HepG2 (cell line): Measurements from ENCODE around the gene MAP3K7CL. TPM values are rescaled to one million over a fixed set of nuclear protein-coding genes. Genes with fewer than 3 reads are reported as not detected.

Source experiments
- ATAC-seq: fragments of 200-7000 bp; cut with Tn5 transposase; 3 replicates; pipeline ENCODE4 v1.9.1; 2020; ENCODE audit warnings: mild to moderate bottlenecking, moderate library complexity
- BruUV-seq: library from RNA; stranded (reverse); fragments of 400-500 nt; replicated peaks from 2 replicates; lab custom pipeline; 2021; lab: Mats Ljungman, UMichigan
- CTCF ChIA-PET: fragments of 300-600 bp; formaldehyde crosslinking; extraction: SDS; loops from one replicate; lab custom pipeline; 2021; ENCODE audit warnings: low total read pairs, inconsistent platforms, low intra/inter-chr PET ratio; lab: Yijun Ruan, JAX
- POLR2A ChIA-PET: fragments of 350-600 bp; sonication (Branson Sonifier 250); formaldehyde crosslinking; loops from one replicate; lab custom pipeline; 2020; ENCODE audit warnings: antibody characterized with exemption, inconsistent platforms; lab: Yijun Ruan, JAX
- DNase-seq: peaks from one replicate; pipeline ENCODE4 v3.0.0-alpha.2; 2015; ENCODE audit warnings: low spot score
- FAIRE-seq: peaks from 3 replicates; lab custom pipeline; 2011; peaks lifted over from hg19 to GRCh38; lab: Jason Lieb, UNC
- H2AFZ ChIP-seq: one replicate; pipeline ENCODE4 v1.6.1; 2011; ENCODE audit warnings: low read length, inconsistent platforms
- H3K27ac ChIP-seq: fragments of 300-600 bp; 3 replicates; pipeline ENCODE4 v1.8.0; 2011; ENCODE audit warnings: mixed run types, mild to moderate bottlenecking, mixed read lengths, low read length, inconsistent platforms; ENCODE audit not compliant: insufficient read depth; ENCODE audit errors: extremely low read length
- H3K27me3 ChIP-seq, 2 experiments: fragments of 200-600 bp in 1 of 2; 2 replicates in 1 of 2; 3 replicates in 1 of 2; pipeline versions ENCODE4 v1.6.0 to v1.8.0; 2011; ENCODE audit warnings: low read length in 2 of 2, mild to moderate bottlenecking in 2 of 2, moderate library complexity in 2 of 2, inconsistent platforms in 1 of 2; ENCODE audit not compliant: insufficient read depth in 2 of 2, control insufficient read depth in 1 of 2
- H3K36me3 ChIP-seq, 2 experiments: fragments of 200-600 bp in 1 of 2; replicated peaks in 1 of 2; 2 replicates in 1 of 2; 3 replicates in 1 of 2; pipeline versions ENCODE4 v1.5.1 to v1.8.0; 2011; ENCODE audit warnings: low read length in 2 of 2, inconsistent platforms in 1 of 2; ENCODE audit not compliant: insufficient read depth in 2 of 2, control insufficient read depth in 1 of 2
- H3K4me1 ChIP-seq: 2 replicates; pipeline ENCODE4 v1.5.1; 2012; ENCODE audit warnings: low read length, inconsistent platforms; ENCODE audit not compliant: insufficient read depth
- H3K4me2 ChIP-seq: 2 replicates; pipeline ENCODE4 v1.6.0; 2011; ENCODE audit warnings: low read depth, low read length, inconsistent platforms
- H3K4me3 ChIP-seq, 3 experiments: fragments of 200-600 bp in 1 of 3; sonication (generic), shearing (Covaris generic) in 1 of 3; replicated peaks in 1 of 3; 2 replicates each; pipeline ENCODE4 v1.5.1; 2011 to 2016; ENCODE audit warnings: low read length in 3 of 3, inconsistent platforms in 2 of 3, low read depth in 2 of 3, mild to moderate bottlenecking in 2 of 3, control low read depth in 1 of 3, mixed read lengths in 1 of 3; ENCODE audit not compliant: insufficient read depth in 1 of 3
- H3K79me2 ChIP-seq: one replicate; pipeline ENCODE4 v1.6.1; 2011; ENCODE audit warnings: low read length, inconsistent platforms; ENCODE audit not compliant: insufficient read depth
- H3K9ac ChIP-seq: 2 replicates; pipeline ENCODE4 v1.6.0; 2011; ENCODE audit warnings: mild to moderate bottlenecking, low read depth, low read length, inconsistent platforms; ENCODE audit not compliant: insufficient read depth
- H3K9me3 ChIP-seq: 2 replicates; pipeline ENCODE4 v1.5.1; 2012; ENCODE audit warnings: mild to moderate bottlenecking, low read length
- H4K20me1 ChIP-seq: 2 replicates; pipeline ENCODE4 v1.6.0; 2011; ENCODE audit warnings: inconsistent platforms, mild to moderate bottlenecking, low read length, moderate library complexity; ENCODE audit not compliant: insufficient read depth
- AGO1 ChIP-seq: fragments of 200-400 bp; formaldehyde crosslinking; IDR thresholded peaks from 2 replicates; pipeline ENCODE4 v1.6.1; 2017; ENCODE audit warnings: mild to moderate bottlenecking, low read depth, low read length, moderate library complexity; ENCODE audit not compliant: poor library complexity, severe bottlenecking
- ZNF317 ChIP-seq: sonication (generic); formaldehyde crosslinking; IDR thresholded peaks from 2 replicates; pipeline ENCODE4 v1.5.0; 2020; ENCODE audit warnings: mild to moderate bottlenecking, missing genetic modification reagents
- ZNF660 ChIP-seq: sonication (generic); formaldehyde crosslinking; IDR thresholded peaks from 2 replicates; pipeline ENCODE4 v1.5.1; 2020; ENCODE audit warnings: mild to moderate bottlenecking, low read depth, missing genetic modification reagents, borderline replicate concordance
- ZNF747 ChIP-seq: sonication (generic); formaldehyde crosslinking; IDR thresholded peaks from 2 replicates; pipeline ENCODE4 v1.8.1; 2023; ENCODE audit warnings: missing genetic modification reagents, mild to moderate bottlenecking, borderline replicate concordance
- WGBS: methylation state at CpG from one replicate; pipeline ENCODE4 v1.1.6; 2017; ENCODE audit warnings: low lambda C conversion rate; 5-methylcytosine and 5-hydroxymethylcytosine counted together
- in situ Hi-C: cut with HindIII; loops from 2 replicates; pipeline ENCODE4 v1.10.0; 2017; ENCODE audit warnings: low pct_unique_long_range_greater_than_20kb; ENCODE audit not compliant: extremely low pct_ligation_motif_present
- intact Hi-C: fragments of 100-400 bp; cut with micrococcal nuclease; formaldehyde crosslinking; loops from one replicate; pipeline ENCODE4 v1.10.0; 2022; ENCODE audit not compliant: unreplicated experiment
- polyA plus RNA-seq, 8 experiments: library from polyadenylated mRNA; depleted of rRNA in 3 of 8; stranded (reverse) in 7 of 8; unstranded in 1 of 8; fragments of >200 nt; fragmentation: Illumina TruSeq in 4 of 8; extraction: Trizol in 4 of 8; gene quantifications; 2 replicates each; pipeline versions ENCODE4 v1.2.1 to v1.2.3, GENCODE V29; 2011 to 2016; ENCODE audit warnings: low read depth in 4 of 8, missing spikeins in 1 of 8, mixed read lengths in 1 of 8; ENCODE audit not compliant: insufficient read depth in 1 of 8
- total RNA-seq, 5 experiments: library from RNA; depleted of rRNA; stranded (reverse); fragments of >200 nt; fragmentation: Illumina TruSeq; extraction: Trizol; gene quantifications; 2 replicates each; pipeline ENCODE4 v1.2.3, GENCODE V29; 2016; ENCODE audit warnings: low read depth in 1 of 5
- TF ChIP-seq, protein P1 (sequence below): IDR thresholded peaks from 2 replicates; pipeline ENCODE4 v1.6.1; 2016; ENCODE audit warnings: low read depth, borderline replicate concordance
- TF ChIP-seq, protein P2 (sequence below): sonication (generic); formaldehyde crosslinking; IDR thresholded peaks from 2 replicates; pipeline ENCODE4 v1.8.1; 2022; ENCODE audit warnings: low read depth, mild to moderate bottlenecking, missing genetic modification reagents

The MAP3K7CL gene
- total and polyA plus RNA-seq, 2 of the 13 experiments (the other 11 are each of a cell fraction or from before 2014, with no cell fraction given) = 0.04 to 0.15 TPM

DNA sequence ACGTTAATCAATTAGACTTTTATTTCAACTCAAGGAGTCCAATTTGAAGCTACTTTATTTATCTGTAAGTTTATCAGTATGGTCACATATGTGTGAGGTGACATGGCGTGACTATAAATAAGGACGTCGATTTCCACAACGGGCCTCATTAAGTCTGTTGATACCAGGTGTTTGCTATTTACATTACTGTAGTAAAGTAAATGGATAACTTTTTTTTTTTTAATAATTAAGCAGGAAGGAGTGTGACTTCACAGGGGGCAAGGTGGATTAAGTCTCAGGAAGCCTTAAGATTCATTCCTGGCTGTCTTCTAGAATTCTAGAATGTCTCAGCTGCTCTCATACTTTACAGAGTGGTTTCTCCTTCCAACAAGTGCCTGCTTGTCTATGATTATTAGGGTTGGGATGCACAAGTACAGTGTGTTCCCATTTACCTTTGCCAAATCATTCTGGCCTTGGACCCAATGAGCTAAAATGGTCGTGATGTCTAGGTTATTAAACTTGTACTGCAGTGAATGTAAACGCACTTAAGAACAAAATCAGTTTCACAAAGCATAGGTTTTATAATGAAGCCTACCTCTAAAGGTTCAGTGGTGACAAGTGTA, 15.5 kb downstream of the MAP3K7CL start:
- ATAC-seq (no peak), DNase-seq (no peak), FAIRE-seq (no peak)
- no peaks in the 10 kb centered on the region for H3K36me3 ChIP-seq
- in situ Hi-C loops = no loop called here
- H4K20me1 ChIP-seq = no peaks in the 10 kb centered on the region
- no peak overlapping the region for H3K27ac ChIP-seq
- ChIA-PET CTCF (no interaction called here), POLR2A (no interaction called here)
- BruUV-seq = no TSS peak
- H2AFZ ChIP-seq = no peak overlapping the region
- WGBS = 44% methylated on average over 7 of the region's 7 CpGs
- no peaks in the 10 kb centered on the region for H3K9me3 ChIP-seq
- no peaks in the 10 kb centered on the region for H3K79me2 ChIP-seq
- no peaks in the 10 kb centered on the region for H3K4me1 ChIP-seq
- H3K4me3 ChIP-seq = no peak overlapping the region
- no peak overlapping the region for H3K9ac ChIP-seq
- no peaks in the 10 kb centered on the region; a peak in 1 of 5 replicates for H3K27me3 ChIP-seq
- H3K4me2 ChIP-seq = no peak overlapping the region
- intact Hi-C loops = no loop called here
- no peak for TF ChIP-seq ZNF747 (CRISPR knock-in tag)
- no peak for TF ChIP-seq AGO1
- TF ChIP-seq, protein P1, sequence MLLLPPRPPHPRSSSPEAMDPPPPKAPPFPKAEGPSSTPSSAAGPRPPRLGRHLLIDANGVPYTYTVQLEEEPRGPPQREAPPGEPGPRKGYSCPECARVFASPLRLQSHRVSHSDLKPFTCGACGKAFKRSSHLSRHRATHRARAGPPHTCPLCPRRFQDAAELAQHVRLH (CRISPR knock-in tag) = no peak
- TF ChIP-seq ZNF317 = no peak
- TF ChIP-seq ZNF660 (CRISPR knock-in tag) = no peak
- TF ChIP-seq, protein P2, sequence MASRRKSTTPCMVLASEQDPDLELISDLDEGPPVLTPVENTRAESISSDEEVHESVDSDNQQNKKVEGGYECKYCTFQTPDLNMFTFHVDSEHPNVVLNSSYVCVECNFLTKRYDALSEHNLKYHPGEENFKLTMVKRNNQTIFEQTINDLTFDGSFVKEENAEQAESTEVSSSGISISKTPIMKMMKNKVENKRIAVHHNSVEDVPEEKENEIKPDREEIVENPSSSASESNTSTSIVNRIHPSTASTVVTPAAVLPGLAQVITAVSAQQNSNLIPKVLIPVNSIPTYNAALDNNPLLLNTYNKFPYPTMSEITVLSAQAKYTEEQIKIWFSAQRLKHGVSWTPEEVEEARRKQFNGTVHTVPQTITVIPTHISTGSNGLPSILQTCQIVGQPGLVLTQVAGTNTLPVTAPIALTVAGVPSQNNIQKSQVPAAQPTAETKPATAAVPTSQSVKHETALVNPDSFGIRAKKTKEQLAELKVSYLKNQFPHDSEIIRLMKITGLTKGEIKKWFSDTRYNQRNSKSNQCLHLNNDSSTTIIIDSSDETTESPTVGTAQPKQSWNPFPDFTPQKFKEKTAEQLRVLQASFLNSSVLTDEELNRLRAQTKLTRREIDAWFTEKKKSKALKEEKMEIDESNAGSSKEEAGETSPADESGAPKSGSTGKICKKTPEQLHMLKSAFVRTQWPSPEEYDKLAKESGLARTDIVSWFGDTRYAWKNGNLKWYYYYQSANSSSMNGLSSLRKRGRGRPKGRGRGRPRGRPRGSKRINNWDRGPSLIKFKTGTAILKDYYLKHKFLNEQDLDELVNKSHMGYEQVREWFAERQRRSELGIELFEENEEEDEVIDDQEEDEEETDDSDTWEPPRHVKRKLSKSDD (CRISPR knock-in tag) = no peak
